ENCODE data around the gene PCSK5. TPM values are rescaled to one million over a fixed set of nuclear protein-coding genes. Genes with fewer than 3 reads are reported as not detected.

PCSK5 gene
- total and polyA plus RNA-seq, 2 donors (not counting 1 experiment from before 2014, with no cell fraction given) = 0.09 TPM; not detected in 1

- DNase-seq (no peak), ATAC-seq (ENCODE audit: low read depth) (no peak)
- intact Hi-C loops (cut with micrococcal nuclease) = no loop called here
- Mint-ChIP-seq H3K27me3 (peaks cover 3% of the 10 kb centered on the region), H3K4me1 (no peaks in the 10 kb centered on the region), H3K27ac (no peak overlapping the region), H3K4me3 (no peak overlapping the region), H3K9me3 (ENCODE audit: insufficient read depth) (no peaks in the 10 kb centered on the region)
- no peaks in the 10 kb centered on the region for H3K27me3 ChIP-seq (replicated peaks in 1 of 4; ENCODE audit: control extremely low read depth in 1 of 4, control insufficient read depth in 3 of 4, insufficient read depth in 4 of 4, low read length in 3 of 4)
- TF ChIP-seq, protein P1, sequence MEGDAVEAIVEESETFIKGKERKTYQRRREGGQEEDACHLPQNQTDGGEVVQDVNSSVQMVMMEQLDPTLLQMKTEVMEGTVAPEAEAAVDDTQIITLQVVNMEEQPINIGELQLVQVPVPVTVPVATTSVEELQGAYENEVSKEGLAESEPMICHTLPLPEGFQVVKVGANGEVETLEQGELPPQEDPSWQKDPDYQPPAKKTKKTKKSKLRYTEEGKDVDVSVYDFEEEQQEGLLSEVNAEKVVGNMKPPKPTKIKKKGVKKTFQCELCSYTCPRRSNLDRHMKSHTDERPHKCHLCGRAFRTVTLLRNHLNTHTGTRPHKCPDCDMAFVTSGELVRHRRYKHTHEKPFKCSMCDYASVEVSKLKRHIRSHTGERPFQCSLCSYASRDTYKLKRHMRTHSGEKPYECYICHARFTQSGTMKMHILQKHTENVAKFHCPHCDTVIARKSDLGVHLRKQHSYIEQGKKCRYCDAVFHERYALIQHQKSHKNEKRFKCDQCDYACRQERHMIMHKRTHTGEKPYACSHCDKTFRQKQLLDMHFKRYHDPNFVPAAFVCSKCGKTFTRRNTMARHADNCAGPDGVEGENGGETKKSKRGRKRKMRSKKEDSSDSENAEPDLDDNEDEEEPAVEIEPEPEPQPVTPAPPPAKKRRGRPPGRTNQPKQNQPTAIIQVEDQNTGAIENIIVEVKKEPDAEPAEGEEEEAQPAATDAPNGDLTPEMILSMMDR (IDR thresholded peaks at IDR 0.05) = no peak
- TF ChIP-seq EZH2 (IDR thresholded peaks at IDR 0.05; ENCODE audit: borderline replicate concordance, insufficient read depth, low read depth, low read length, poor library complexity, severe bottlenecking) = no peak
- CTCF ChIA-PET = interaction anchor here (0.8 to 1.6 kb wide), 2 partner anchors 8 to 12 kb away, joined by 3 to 6 read pairs; no protein-coding TSS in a partner anchor
- no peaks in the 10 kb centered on the region for H4K20me1 ChIP-seq (ENCODE audit: control insufficient read depth, insufficient read depth, low read length, poor library complexity, severe bottlenecking)
- no peak overlapping the region for H2AFZ ChIP-seq (ENCODE audit: insufficient read depth, low read depth, low read length, poor library complexity, severe bottlenecking)
- no peaks in the 10 kb centered on the region for H3K9me3 ChIP-seq (ENCODE audit: control extremely low read depth in 1 of 3, control insufficient read depth in 2 of 3, insufficient read depth in 1 of 3, low read length in 2 of 3)
- no peaks in the 10 kb centered on the region for H3K79me2 ChIP-seq (ENCODE audit: control insufficient read depth, insufficient read depth, low read length)
- H3K4me2 ChIP-seq (replicated peaks; ENCODE audit: low read depth, low read length, poor library complexity, severe bottlenecking) = no peak overlapping the region
- H3K9ac ChIP-seq (ENCODE audit: low read length) = no peak overlapping the region
- POLR2A ChIA-PET = no interaction called here
- no peaks in the 10 kb centered on the region for H3K4me1 ChIP-seq (ENCODE audit: control insufficient read depth in 2 of 2, insufficient read depth in 2 of 2, low read length in 2 of 2)
- H3K36me3 ChIP-seq (replicated peaks in 1 of 2; ENCODE audit: control extremely low read depth in 1 of 2, control insufficient read depth in 1 of 2, extremely low read depth in 1 of 2, insufficient read depth in 2 of 2, low read length in 1 of 2) = no peaks in the 10 kb centered on the region
- no peak overlapping the region for H3K27ac ChIP-seq (ENCODE audit: low read length in 2 of 2)
- H3K4me3 ChIP-seq (ENCODE audit: control extremely low read depth in 1 of 5, extremely low read depth in 1 of 5, insufficient read depth in 1 of 5, low read depth in 2 of 5, low read length in 4 of 5) = no peak overlapping the region
- 90% methylated on average over 4 of the region's 11 CpGs for WGBS (ENCODE audit: insufficient coverage)
Observed at GRCh38 chr9:75876999-75877640, 13.4 kb upstream of the PCSK5 start.

GRCh38 chr9:75878488-75878860, 12.0 kb upstream of the PCSK5 start:
- H3K9ac ChIP-seq (ENCODE audit: low read length) = no peak overlapping the region
- no peak overlapping the region for H3K4me3 Mint-ChIP-seq
- no peaks in the 10 kb centered on the region for H4K20me1 ChIP-seq (ENCODE audit: control insufficient read depth, insufficient read depth, low read length, poor library complexity, severe bottlenecking)
- H3K9me3 ChIP-seq (ENCODE audit: control extremely low read depth in 1 of 3, control insufficient read depth in 2 of 3, insufficient read depth in 1 of 3, low read length in 2 of 3) = no peaks in the 10 kb centered on the region
- WGBS (ENCODE audit: insufficient coverage) = 100% methylated on average over 1 of the region's 2 CpGs
- H3K4me1 ChIP-seq (ENCODE audit: control insufficient read depth in 2 of 2, insufficient read depth in 2 of 2, low read length in 2 of 2) = no peaks in the 10 kb centered on the region
- no peak for ATAC-seq (ENCODE audit: low read depth)
- no peak for DNase-seq
- CTCF ChIA-PET = interaction anchor here (1.6 kb wide), 1 partner anchor 13 kb away, joined by 6 read pairs; no protein-coding TSS in a partner anchor
- H3K27me3 Mint-ChIP-seq = peaks cover 3% of the 10 kb centered on the region
- no peaks in the 10 kb centered on the region for H3K4me1 Mint-ChIP-seq
- no peak overlapping the region for H2AFZ ChIP-seq (ENCODE audit: insufficient read depth, low read depth, low read length, poor library complexity, severe bottlenecking)
- H3K4me2 ChIP-seq (replicated peaks; ENCODE audit: low read depth, low read length, poor library complexity, severe bottlenecking) = no peak overlapping the region
- H3K27me3 ChIP-seq (replicated peaks in 1 of 4; ENCODE audit: control extremely low read depth in 1 of 4, control insufficient read depth in 3 of 4, insufficient read depth in 4 of 4, low read length in 3 of 4) = no peaks in the 10 kb centered on the region
- intact Hi-C loops (cut with micrococcal nuclease) = no loop called here
- H3K4me3 ChIP-seq (ENCODE audit: control extremely low read depth in 1 of 5, extremely low read depth in 1 of 5, insufficient read depth in 1 of 5, low read depth in 2 of 5, low read length in 4 of 5) = no peak overlapping the region
- no peak overlapping the region for H3K27ac Mint-ChIP-seq
- TF ChIP-seq, protein P1 (IDR thresholded peaks at IDR 0.05) = no peak
- TF ChIP-seq EZH2 (IDR thresholded peaks at IDR 0.05; ENCODE audit: borderline replicate concordance, insufficient read depth, low read depth, low read length, poor library complexity, severe bottlenecking) = no peak
- no peaks in the 10 kb centered on the region for H3K79me2 ChIP-seq (ENCODE audit: control insufficient read depth, insufficient read depth, low read length)
- POLR2A ChIA-PET = no interaction called here
- H3K36me3 ChIP-seq (replicated peaks in 1 of 2; ENCODE audit: control extremely low read depth in 1 of 2, control insufficient read depth in 1 of 2, extremely low read depth in 1 of 2, insufficient read depth in 2 of 2, low read length in 1 of 2) = no peaks in the 10 kb centered on the region
- no peaks in the 10 kb centered on the region for H3K9me3 Mint-ChIP-seq (ENCODE audit: insufficient read depth)
- H3K27ac ChIP-seq (ENCODE audit: low read length in 2 of 2) = no peak overlapping the region
